K562 (cell line): ENCODE results near the gene AHR. TPM values are rescaled to one million over a fixed set of nuclear protein-coding genes. Genes with fewer than 3 reads are reported as not detected.

ENCODE experiments used
- ATAC-seq: fragments of 200-7000 bp; cut with Tn5 transposase; 3 replicates; pipeline ENCODE4 v1.9.1; 2020; ENCODE audit warnings: moderate library complexity
- BruUV-seq: library from RNA; stranded (reverse); fragments of 400-500 nt; replicated peaks from 2 replicates; lab custom pipeline; 2021; lab: Mats Ljungman, UMichigan
- CTCF ChIA-PET: fragments of 300-600 bp; formaldehyde crosslinking; extraction: SDS; loops from one replicate; lab custom pipeline; 2021; ENCODE audit warnings: low intra/inter-chr PET ratio; lab: Yijun Ruan, JAX
- POLR2A ChIA-PET: fragments of 300-600, 350-650 bp; sonication (Branson Sonifier 250); formaldehyde crosslinking; extraction: SDS; loops from one replicate; lab custom pipeline; 2021; ENCODE audit warnings: antibody characterized with exemption, inconsistent platforms; lab: Yijun Ruan, JAX
- DNase-seq, 4 experiments: peaks; one replicate each; pipeline versions ENCODE4 v3.0.0 to v3.0.0-alpha.2; 2011 to 2018; ENCODE audit warnings: low spot score in 3 of 4, mixed read lengths in 3 of 4; ENCODE audit errors: extremely low read depth in 1 of 4
- FAIRE-seq: peaks from 2 replicates; lab custom pipeline; 2011; peaks lifted over from hg19 to GRCh38; lab: Jason Lieb, UNC
- H2AFZ ChIP-seq: 2 replicates; pipeline ENCODE4 v1.6.0; 2011; ENCODE audit warnings: low read depth, low read length, control low read depth, inconsistent platforms
- H3K27ac ChIP-seq: fragments of 200-600 bp; 3 replicates; pipeline ENCODE4 v1.8.0; 2011; ENCODE audit warnings: low read depth, mild to moderate bottlenecking, control low read depth, inconsistent platforms, low read length, moderate library complexity, mixed read lengths; ENCODE audit errors: extremely low read depth
- H3K27me3 ChIP-seq, 2 experiments: fragments of 300-600 bp in 1 of 2; 2 replicates in 1 of 2; 3 replicates in 1 of 2; pipeline versions ENCODE4 v1.6.0 to v1.8.0; 2011; ENCODE audit warnings: inconsistent platforms in 2 of 2, low read length in 2 of 2, mild to moderate bottlenecking in 1 of 2, mixed read lengths in 1 of 2, moderate library complexity in 1 of 2; ENCODE audit not compliant: control insufficient read depth in 2 of 2, insufficient read depth in 2 of 2
- H3K36me3 ChIP-seq: fragments of 300-600 bp; 3 replicates; pipeline ENCODE4 v1.8.0; 2011; ENCODE audit warnings: mild to moderate bottlenecking, low read length, inconsistent platforms; ENCODE audit not compliant: control insufficient read depth, insufficient read depth
- H3K4me1 ChIP-seq, 2 experiments: fragments of 200-600 bp in 1 of 2; replicated peaks in 1 of 2; 2 replicates in 1 of 2; 3 replicates in 1 of 2; pipeline versions ENCODE4 v1.5.1 to v1.8.0; 2011; ENCODE audit warnings: inconsistent platforms in 2 of 2, low read length in 2 of 2, mild to moderate bottlenecking in 1 of 2, mixed read lengths in 1 of 2, moderate library complexity in 1 of 2; ENCODE audit not compliant: control insufficient read depth in 2 of 2, insufficient read depth in 2 of 2
- H3K4me2 ChIP-seq: 2 replicates; pipeline ENCODE4 v1.6.1; 2011; ENCODE audit warnings: low read length, control low read depth, inconsistent platforms, mixed read lengths; ENCODE audit not compliant: insufficient read depth
- H3K4me3 ChIP-seq: fragments of 200-600 bp; sonication (generic), shearing (Covaris generic); 2 replicates; pipeline ENCODE4 v1.5.1; 2016; ENCODE audit warnings: control low read depth, inconsistent platforms
- H3K79me2 ChIP-seq: fragments of 200-600 bp; 3 replicates; pipeline ENCODE4 v1.8.0; 2011; ENCODE audit warnings: low read length, inconsistent platforms; ENCODE audit not compliant: control insufficient read depth, insufficient read depth
- H3K9ac ChIP-seq, 2 experiments: 2 replicates each; pipeline versions ENCODE4 v1.6.0 to v1.6.1; 2011; ENCODE audit warnings: low read depth in 2 of 2, low read length in 2 of 2, control low read depth in 1 of 2, inconsistent platforms in 1 of 2, mild to moderate bottlenecking in 1 of 2, mixed read lengths in 1 of 2; ENCODE audit not compliant: insufficient read depth in 1 of 2
- H3K9me1 ChIP-seq: one replicate; pipeline ENCODE4 v1.6.0; 2011; ENCODE audit warnings: inconsistent platforms, mild to moderate bottlenecking, low read length, moderate library complexity; ENCODE audit not compliant: control insufficient read depth, insufficient read depth
- H3K9me3 ChIP-seq: replicated peaks from 2 replicates; pipeline ENCODE4 v1.5.1; 2011; ENCODE audit warnings: low read depth, low read length, inconsistent platforms; ENCODE audit not compliant: control insufficient read depth, insufficient read depth
- H4K20me1 ChIP-seq: replicated peaks from 2 replicates; pipeline ENCODE4 v1.6.1; 2011; ENCODE audit warnings: low read length, inconsistent platforms, mixed read lengths; ENCODE audit not compliant: control insufficient read depth, insufficient read depth
- CBX1 ChIP-seq: sonication (generic); IDR thresholded peaks from 2 replicates; pipeline ENCODE4 v1.6.1; 2016; ENCODE audit warnings: antibody characterized with exemption, low read depth, mild to moderate bottlenecking
- CREB1 ChIP-seq, 2 experiments: sonication (generic) in 1 of 2; formaldehyde crosslinking in 1 of 2; IDR thresholded peaks; 2 replicates each; pipeline versions ENCODE4 v1.6.1 to v1.8.0; 2012 to 2022; ENCODE audit warnings: inconsistent platforms in 1 of 2, mild to moderate bottlenecking in 1 of 2, missing genetic modification reagents in 1 of 2, moderate library complexity in 1 of 2
- NCOA6 ChIP-seq: fragments of 450-650 bp; IDR thresholded peaks from 2 replicates; pipeline ENCODE4 v1.6.1; 2017; ENCODE audit warnings: mild to moderate bottlenecking
- NEUROD1 ChIP-seq: fragments of 150-350 bp; IDR thresholded peaks from 2 replicates; pipeline ENCODE4 v1.6.1; 2014; ENCODE audit warnings: borderline replicate concordance, low read length, low read depth; ENCODE audit not compliant: partially characterized antibody
- NKRF ChIP-seq: fragments of 450-650 bp; IDR thresholded peaks from 2 replicates; pipeline ENCODE4 v1.6.1; 2016; ENCODE audit warnings: borderline replicate concordance
- SRSF3 ChIP-seq: fragments of 200-400 bp; formaldehyde crosslinking; IDR thresholded peaks from 2 replicates; pipeline ENCODE4 v1.6.1; 2016; ENCODE audit warnings: mild to moderate bottlenecking, low read length, moderate library complexity; ENCODE audit not compliant: insufficient read depth
- STAT5A ChIP-seq: IDR thresholded peaks from 2 replicates; pipeline ENCODE4 v1.6.1; 2012; ENCODE audit warnings: low read length, inconsistent platforms, borderline replicate concordance
- SUPT5H ChIP-seq: fragments of 450-650 bp; IDR thresholded peaks from 2 replicates; pipeline ENCODE4 v1.6.1; 2016
- TEAD1 ChIP-seq, 2 experiments: fragments of 450-650 bp in 1 of 2; sonication (generic) in 1 of 2; formaldehyde crosslinking; IDR thresholded peaks; 2 replicates each; pipeline versions ENCODE4 v1.4.0 to v1.8.0; 2020 to 2022; ENCODE audit warnings: mild to moderate bottlenecking in 2 of 2, missing genetic modification reagents in 1 of 2
- ZNF445 ChIP-seq: fragments of 250-450 bp; sonication (Bioruptor Pico); IDR thresholded peaks from 2 replicates; pipeline ENCODE4 v1.4.0; 2020; ENCODE audit warnings: low read depth, mild to moderate bottlenecking, moderate library complexity
- ZNF699 ChIP-seq: fragments of 250-450 bp; sonication (Bioruptor Pico); IDR thresholded peaks from 2 replicates; pipeline ENCODE4 v1.8.0; 2021; ENCODE audit warnings: mild to moderate bottlenecking, moderate library complexity; ENCODE audit not compliant: insufficient replicate concordance
- WGBS: fragments of 100-300 bp; shearing (Covaris generic); methylation state at CpG from one replicate; pipeline ENCODE4 v1.1.6; 2016; ENCODE audit warnings: low coverage, mixed read lengths; ENCODE audit not compliant: insufficient coverage; ENCODE audit errors: missing lambda C conversion rate; 5-methylcytosine and 5-hydroxymethylcytosine counted together
- in situ Hi-C: fragments of 300-500 bp; cut with MboI; formaldehyde crosslinking; loops from 4 replicates; pipeline ENCODE4 v1.15.0; 2018; ENCODE audit warnings: inconsistent platforms, mixed read lengths
- intact Hi-C: fragments of 100-400 bp; cut with micrococcal nuclease; formaldehyde crosslinking; loops from 2 replicates; pipeline ENCODE4 v1.14.2; 2022
- polyA plus RNA-seq, 8 experiments: library from polyadenylated mRNA; depleted of rRNA in 4 of 8; stranded (reverse) in 5 of 8; unstranded in 3 of 8; fragments of >200 nt; fragmentation: Nextera tagmentation in 2 of 8; fragmentation: Illumina TruSeq in 1 of 8; extraction: Ambion mirVana in 2 of 8; extraction: Trizol in 1 of 8; gene quantifications; 2 replicates each; pipeline versions ENCODE4 v1.2.1 to v1.2.3, GENCODE V29; 2011 to 2014; ENCODE audit warnings: inconsistent platforms in 1 of 8, missing spikeins in 1 of 8
- total RNA-seq, 7 experiments: library from RNA; depleted of rRNA in 6 of 7; stranded (reverse); fragments of >200 nt in 6 of 7; fragmentation: Illumina TruSeq in 2 of 7; extraction: Trizol in 2 of 7; gene quantifications; 2 replicates each; pipeline versions ENCODE4 v1.2.1 to v1.2.3, GENCODE V29; 2011 to 2021; ENCODE audit warnings: low replicate concordance in 1 of 7
- TF ChIP-seq, protein P1 (sequence below), 2 experiments: fragments of 450-650 bp; IDR thresholded peaks; 2 replicates each; pipeline ENCODE4 v1.6.1; 2018; ENCODE audit warnings: mild to moderate bottlenecking in 2 of 2, low read depth in 1 of 2; ENCODE audit not compliant: partially characterized antibody in 2 of 2

Gene AHR
- total and polyA plus RNA-seq, 9 of the 15 experiments (the other 6 are each of a cell fraction or from before 2014, with no cell fraction given), result 0.16 TPM; not detected in 8

DNA sequence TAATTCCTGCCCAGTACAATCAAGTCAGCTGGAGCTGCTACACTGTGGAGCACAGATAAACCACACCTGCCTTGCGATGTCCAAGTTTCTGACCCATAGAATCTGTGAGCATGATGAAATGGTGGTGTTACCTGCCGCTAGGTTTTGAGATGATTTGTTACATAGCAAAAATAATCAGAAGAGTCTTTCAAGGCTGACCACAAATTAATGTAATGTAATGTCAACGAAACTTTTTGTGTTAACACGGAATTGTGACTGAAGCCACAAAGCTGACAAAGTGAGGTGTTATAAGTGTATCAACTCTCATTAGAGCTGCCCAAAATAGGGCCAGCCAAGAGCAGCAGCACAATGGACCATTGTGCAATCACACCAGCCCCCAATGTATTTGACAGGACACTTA is 75.7 kb downstream of the AHR start:
- in situ Hi-C loops, result no loop called here
- ChIA-PET CTCF (no interaction called here), POLR2A (no interaction called here)
- DNase-seq, result no peak
- Histone ChIP-seq H3K36me3 (no peaks in the 10 kb centered on the region), H3K9me3 (no peaks in the 10 kb centered on the region), H3K4me3 (no peak overlapping the region), H3K4me1 (no peaks in the 10 kb centered on the region), H3K9me1 (no peaks in the 10 kb centered on the region), H3K9ac (no peak overlapping the region), H2AFZ (no peak overlapping the region), H3K79me2 (no peaks in the 10 kb centered on the region), H3K4me2 (no peak overlapping the region), H3K27me3 (no peaks in the 10 kb centered on the region), H3K27ac (no peak overlapping the region), H4K20me1 (no peaks in the 10 kb centered on the region)
- WGBS, result 5% methylated on average over 4 of the region's 4 CpGs
- TF ChIP-seq NCOA6 (no peak), CREB1 (IDR thresholded peaks at IDR 0.05) (no peak), CREB1 (CRISPR knock-in tag; IDR thresholded peaks at IDR 0.05) (no peak), NEUROD1 (no peak), CBX1 (no peak), ZNF699 (CRISPR knock-in tag) (no peak), NKRF (no peak), SUPT5H (no peak), SRSF3 (no peak), ZNF445 (CRISPR knock-in tag) (no peak), TEAD1 (CRISPR knock-in tag; IDR thresholded peaks at IDR 0.05) (no peak), STAT5A (no peak)
- TF ChIP-seq, protein P1, sequence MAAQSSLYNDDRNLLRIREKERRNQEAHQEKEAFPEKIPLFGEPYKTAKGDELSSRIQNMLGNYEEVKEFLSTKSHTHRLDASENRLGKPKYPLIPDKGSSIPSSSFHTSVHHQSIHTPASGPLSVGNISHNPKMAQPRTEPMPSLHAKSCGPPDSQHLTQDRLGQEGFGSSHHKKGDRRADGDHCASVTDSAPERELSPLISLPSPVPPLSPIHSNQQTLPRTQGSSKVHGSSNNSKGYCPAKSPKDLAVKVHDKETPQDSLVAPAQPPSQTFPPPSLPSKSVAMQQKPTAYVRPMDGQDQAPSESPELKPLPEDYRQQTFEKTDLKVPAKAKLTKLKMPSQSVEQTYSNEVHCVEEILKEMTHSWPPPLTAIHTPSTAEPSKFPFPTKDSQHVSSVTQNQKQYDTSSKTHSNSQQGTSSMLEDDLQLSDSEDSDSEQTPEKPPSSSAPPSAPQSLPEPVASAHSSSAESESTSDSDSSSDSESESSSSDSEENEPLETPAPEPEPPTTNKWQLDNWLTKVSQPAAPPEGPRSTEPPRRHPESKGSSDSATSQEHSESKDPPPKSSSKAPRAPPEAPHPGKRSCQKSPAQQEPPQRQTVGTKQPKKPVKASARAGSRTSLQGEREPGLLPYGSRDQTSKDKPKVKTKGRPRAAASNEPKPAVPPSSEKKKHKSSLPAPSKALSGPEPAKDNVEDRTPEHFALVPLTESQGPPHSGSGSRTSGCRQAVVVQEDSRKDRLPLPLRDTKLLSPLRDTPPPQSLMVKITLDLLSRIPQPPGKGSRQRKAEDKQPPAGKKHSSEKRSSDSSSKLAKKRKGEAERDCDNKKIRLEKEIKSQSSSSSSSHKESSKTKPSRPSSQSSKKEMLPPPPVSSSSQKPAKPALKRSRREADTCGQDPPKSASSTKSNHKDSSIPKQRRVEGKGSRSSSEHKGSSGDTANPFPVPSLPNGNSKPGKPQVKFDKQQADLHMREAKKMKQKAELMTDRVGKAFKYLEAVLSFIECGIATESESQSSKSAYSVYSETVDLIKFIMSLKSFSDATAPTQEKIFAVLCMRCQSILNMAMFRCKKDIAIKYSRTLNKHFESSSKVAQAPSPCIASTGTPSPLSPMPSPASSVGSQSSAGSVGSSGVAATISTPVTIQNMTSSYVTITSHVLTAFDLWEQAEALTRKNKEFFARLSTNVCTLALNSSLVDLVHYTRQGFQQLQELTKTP (IDR thresholded peaks at IDR 0.05; ENCODE audit: low read depth in 1 of 2, partially characterized antibody in 2 of 2), result no peak
- FAIRE-seq, result no peak
- BruUV-seq, result no TSS peak
- ATAC-seq, result no peak
- intact Hi-C loops, result no loop called here
